Stimulated activated CD4-positive, alpha-beta T cell treated with anti-CD3 and anti-CD28 coated beads, TNF-alpha, amount 100 ng/mL, for 4 hours (primary cell): Measurements from ENCODE around the gene NOX4.

ENCODE experiments used
- DNase-seq, 3 experiments: peaks; one replicate each; pipeline ENCODE4 v3.0.0-alpha.2; 2020; ENCODE audit warnings: low read depth in 3 of 3

NOX4 gene

DNA sequence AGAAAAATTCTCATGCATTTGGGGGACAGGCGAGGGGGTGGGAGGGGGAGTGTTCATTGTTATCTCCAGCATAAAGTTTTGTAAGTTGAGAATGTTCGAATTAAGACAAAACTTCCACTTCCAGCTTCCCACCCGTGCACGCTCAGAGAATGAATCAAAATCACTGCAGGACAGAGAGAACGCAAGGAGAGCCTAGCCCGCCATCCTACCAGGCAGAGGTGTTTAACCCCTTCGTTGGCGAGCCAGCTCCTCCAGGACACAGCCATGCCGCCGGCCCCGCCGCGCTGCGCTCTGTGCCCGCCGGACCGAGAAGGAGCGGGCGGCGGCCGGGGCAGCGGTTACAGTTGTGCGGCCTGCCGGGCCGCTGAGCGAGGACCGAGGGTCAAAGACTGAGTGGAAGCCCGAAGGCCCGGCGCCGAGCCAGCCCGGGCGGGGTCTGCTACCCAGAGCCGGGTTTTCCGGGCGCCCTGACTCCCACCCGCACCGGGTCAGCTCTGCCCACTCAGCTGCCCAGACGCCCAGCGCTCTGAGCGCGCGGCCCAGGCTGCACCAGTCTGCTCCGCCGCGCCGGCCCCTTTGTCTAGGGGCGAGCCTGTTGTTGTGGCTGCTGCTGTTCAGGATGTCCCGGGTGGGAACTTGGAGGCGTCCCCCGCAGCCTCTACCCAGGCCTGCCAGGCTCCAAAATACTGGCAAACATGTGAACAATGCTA, at the start of gene NOX4:
NOX4 (minus strand) TSS at position 395 of the 710 bp plus-strand sequence; CDS start at position 266, 129 bp downstream.
- no peak for DNase-seq

GRCh38 chr11:89540826-89541225, 49.7 kb upstream of the NOX4 start:
- DNase-seq, result no peak

DNA sequence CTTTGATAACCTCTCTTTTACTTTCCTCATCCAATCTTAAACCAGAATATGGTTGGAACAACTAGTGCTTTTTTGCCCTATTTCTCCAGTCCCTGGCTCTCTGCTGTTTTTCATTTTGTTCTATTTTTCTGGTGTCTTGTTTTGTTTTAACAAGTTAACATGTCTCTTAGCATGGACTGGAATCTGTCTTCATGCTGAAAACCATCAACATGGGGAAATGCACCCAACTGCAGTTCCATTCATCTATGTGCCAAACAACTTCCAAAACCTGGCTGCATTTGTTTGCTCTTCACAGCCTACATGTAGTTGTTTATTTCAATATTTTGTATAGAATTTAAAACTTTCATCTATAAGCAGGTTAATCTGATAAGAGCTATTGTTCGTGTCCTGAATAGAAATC, 46.8 kb upstream of the NOX4 start:
- no peak for DNase-seq

GRCh38 chr11:89536926-89537325, 45.8 kb upstream of the NOX4 start:
- no peak for DNase-seq

DNA sequence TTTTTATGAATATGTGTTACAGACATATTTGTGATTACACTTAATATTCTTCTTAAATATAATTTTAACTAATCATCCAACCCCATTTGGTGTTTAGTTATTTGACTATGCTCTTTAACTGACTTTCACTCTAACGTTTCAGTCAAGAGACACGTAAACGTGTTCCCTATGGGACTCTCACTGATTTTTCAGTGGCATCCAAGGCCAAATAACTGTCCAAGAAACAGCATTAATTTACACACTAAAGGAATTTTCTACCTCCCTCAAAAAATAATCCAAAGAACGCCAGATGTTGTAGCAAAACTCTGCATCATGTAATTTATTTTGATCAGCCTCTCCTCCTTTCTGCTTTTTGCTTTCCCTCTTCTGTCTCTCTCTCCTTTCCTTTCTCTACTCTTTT, 44.0 kb upstream of the NOX4 start:
- DNase-seq, result no peak

DNA sequence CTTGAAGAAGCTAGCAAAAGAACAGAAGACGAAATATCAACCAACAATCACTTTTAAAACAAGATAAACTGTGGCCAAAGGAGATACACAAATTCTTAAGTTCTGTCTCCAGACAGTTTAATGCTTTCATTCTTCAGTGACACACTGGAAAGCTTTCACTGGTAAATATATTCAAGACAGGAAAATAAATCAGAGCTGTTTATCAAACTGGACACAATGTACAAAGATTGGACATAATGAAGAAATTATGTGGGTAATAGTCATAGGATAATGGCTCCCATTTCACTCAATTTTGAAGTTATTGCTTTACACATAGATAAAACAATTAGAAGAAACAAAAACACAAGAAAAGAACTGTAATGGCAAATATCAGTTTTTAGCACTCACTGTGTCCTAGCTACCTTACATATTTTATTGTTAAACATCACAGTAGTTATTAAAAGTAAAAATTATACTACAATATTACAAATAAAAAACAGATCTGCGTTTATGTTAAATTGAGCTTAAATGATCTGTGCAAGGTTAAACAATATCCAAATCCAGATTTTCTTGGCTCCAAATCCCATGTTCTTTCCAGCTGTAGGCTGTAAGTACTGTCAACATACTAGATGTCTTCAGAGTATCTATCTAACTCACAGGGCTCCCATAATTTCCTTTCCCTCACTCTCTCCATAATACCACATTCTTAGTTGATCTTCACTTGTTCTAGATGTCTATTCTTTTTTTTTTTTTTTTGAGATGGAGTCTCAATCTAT, 38.6 kb upstream of the NOX4 start:
- no peak for DNase-seq

- no peak for DNase-seq
These were observed 30.6 kb upstream of the NOX4 start for GRCh38 chr11:89521792-89522191.

DNA sequence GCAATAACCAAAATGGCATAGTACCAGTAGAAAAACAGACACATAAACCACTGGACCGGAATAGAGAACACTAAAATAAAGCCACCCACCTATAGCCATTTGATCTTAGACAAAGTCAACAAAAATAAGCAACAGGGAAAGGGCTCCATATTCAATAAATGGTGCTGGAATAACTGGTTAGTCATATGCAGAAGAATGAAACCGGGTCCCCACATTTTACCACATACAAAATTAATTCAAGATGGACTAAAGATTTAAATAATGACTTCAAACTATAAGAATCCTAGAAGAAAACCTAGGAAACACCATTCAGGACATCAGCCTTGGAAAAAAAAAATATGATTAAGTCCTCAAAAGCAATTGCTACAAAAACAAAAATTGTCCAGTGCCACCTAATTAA, 30.1 kb upstream of the NOX4 start:
- DNase-seq, result no peak

DNA sequence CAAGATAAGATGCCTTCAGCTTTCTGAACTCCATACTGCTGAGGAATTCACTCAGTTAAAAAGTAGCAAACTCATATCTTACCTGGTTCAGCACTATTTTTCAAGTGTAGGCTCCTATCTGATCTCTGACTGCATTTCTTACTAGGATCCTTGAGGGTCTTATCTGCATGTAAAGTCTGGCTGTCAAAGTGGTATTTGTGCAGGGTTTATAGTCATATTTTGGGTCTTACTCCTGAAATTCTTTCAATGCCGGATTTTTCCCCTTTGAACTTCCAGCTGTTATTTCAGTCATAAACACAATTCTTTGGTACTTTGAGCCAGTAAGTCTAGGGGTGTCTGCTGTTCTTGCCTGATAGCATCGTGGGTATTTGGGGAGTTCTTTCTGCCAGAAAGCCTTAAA, 25.3 kb upstream of the NOX4 start:
- no peak for DNase-seq

GRCh38 chr11:89508544-89508943, 17.4 kb upstream of the NOX4 start:
- no peak for DNase-seq

GRCh38 chr11:89504270-89504669, 13.1 kb upstream of the NOX4 start:
- no peak for DNase-seq

DNA sequence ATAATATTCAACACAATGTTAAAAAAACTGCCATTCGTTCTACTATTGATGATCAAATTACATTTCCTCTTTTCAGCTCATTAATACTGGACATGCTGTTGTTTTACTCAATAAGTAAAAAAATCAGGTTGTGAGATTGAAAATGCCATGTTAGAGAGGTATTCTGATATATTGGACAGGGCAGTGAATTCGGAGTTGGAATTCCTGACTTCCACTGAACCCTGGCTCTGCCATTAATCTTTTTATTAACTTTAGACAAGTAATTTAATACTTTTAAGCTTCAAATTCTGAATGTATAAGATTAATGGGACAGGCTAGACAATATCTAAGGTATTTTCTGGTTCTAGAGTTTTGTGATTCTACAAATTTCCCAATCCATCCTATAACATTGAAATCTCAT, 12.2 kb upstream of the NOX4 start:
- no peak for DNase-seq

- DNase-seq, result no peak
These were observed 11.1 kb upstream of the NOX4 start for GRCh38 chr11:89502301-89502700.

- no peak for DNase-seq
These were observed 9.2 kb upstream of the NOX4 start for GRCh38 chr11:89500336-89500735.

DNA sequence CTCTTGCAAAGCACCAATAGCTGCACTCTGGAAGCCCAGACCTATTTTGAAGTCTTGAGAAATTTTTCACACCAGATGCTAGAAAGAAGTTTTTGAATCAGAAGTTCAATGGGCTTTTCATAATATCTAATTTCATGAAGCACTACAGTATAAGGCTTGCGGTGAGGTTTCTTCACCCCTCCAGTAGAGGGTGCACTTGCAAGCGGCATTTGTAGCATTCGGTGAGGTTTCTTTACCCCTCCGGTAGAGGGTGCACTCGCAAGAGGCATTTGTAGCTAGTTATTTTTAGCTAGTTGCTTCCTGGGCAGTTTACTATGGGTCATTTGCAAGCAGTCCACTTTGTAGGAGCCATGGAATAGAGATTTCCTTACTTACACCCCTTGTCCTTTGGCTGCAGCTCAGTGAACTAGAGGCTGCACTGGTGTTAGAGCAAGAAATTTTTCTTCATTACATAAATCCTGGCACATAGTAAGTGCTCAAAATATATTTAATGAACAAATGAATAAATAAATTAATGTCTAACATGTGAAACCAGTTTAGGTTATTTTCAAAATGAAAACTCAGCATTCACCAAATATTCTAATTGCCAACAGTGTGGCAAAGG, 7.8 kb upstream of the NOX4 start:
- DNase-seq, result no peak

DNA sequence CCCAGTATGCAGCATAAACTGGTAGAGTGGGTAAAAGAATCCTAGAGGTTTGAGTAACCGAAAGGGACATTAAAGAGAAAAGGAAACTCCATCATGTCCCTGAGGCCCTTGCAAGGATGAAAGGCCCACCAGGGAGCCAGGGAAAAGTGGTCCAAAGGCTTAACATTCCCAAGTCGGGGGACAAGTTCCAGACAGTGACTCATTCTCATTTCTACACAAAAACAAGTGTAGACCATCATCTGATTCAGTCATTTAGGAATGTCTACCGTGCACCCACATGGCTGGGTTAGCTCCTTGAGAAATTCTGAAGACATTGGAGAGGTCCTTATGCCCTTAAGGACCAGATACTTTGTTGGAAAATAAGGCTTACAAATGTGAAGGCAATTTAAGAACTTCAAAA, 4.8 kb upstream of the NOX4 start:
- DNase-seq, result no peak

- no peak for DNase-seq
These were observed 2.3 kb upstream of the NOX4 start for GRCh38 chr11:89493431-89493830.

GRCh38 chr11:89490602-89490980, 584 bp downstream of the NOX4 start:
- no peak for DNase-seq

GRCh38 chr11:89489930-89490329, 1.2 kb downstream of the NOX4 start:
- DNase-seq, result no peak

DNA sequence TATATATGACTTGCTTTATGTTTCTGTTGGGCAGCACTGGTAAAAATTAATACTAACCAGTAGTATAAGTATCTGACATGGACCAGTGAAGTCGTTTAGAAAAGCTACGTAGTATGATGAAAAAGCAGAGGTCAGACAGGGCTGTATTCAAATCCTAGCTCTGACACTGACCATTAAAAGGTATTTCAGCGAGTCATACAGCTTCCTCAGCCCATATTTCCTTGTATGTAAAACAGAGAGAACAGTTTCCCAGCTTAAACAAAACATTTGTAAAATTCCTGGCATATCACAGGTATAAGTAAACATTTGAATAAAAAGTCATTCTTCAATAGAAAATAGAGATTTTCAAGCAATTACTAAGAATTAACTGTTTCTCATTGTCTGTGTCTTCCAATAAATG, 4.2 kb downstream of the NOX4 start:
- no peak for DNase-seq

DNA sequence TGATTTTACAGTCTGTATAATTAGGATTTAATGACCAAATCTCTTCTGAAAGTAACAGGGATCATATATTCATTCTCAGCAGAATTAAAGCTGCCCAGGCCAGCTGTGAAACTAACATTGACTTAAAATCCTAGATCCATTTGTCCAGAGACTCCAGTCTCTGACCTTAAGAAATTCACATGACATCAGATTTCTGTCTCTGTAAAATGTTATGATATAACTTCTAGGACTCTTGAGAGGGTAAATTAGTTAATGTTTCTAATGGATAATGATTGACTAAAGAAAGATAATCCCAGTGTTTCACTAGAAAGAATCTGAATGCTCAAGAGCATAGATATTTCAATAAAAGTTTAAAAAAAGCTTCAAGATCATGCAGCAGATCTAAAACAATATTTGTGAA, 6.3 kb downstream of the NOX4 start:
- DNase-seq, result no peak

- DNase-seq, result no peak
These were observed 14.0 kb downstream of the NOX4 start for GRCh38 chr11:89477175-89477574.

GRCh38 chr11:89463266-89463780, 27.9 kb downstream of the NOX4 start:
- no peak for DNase-seq
